ENCODE results near the gene TMEM218. TPM values are rescaled to one million over a fixed set of nuclear protein-coding genes. Genes with fewer than 3 reads are reported as not detected.

The TMEM218 gene
- total and polyA plus RNA-seq, 2 donors (not counting 3 experiments of a cell fraction or from before 2014, with no cell fraction given) = 23.8 to 45.1 TPM

DNA sequence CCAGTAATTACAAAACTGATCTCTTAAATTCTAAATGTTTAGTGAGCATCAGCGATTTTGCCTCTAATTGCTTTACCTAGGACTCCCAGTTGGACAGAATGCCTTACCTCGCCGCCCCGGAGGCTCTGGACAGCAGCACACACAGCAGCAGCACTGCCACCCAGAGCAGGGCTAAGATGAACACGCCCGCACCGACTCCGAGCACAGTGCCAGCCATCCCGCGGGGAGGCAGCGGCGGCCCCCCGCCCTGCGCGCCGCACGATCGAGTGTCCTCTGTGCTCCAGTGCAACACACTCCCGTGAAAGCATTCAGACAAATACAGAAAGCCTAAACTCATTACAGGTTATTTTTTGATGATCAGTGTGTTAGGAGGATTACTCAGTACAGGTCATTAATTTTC is 9.4 kb downstream of the TMEM218 start:
- no TSS peak for BruUV-seq (replicated peaks)
- no peaks in the 10 kb centered on the region for H3K79me2 ChIP-seq (ENCODE audit: control insufficient read depth, insufficient read depth, low read length)
- no peak overlapping the region for H2AFZ ChIP-seq (ENCODE audit: low read depth, low read length)
- no peaks in the 10 kb centered on the region for H3K4me1 ChIP-seq (ENCODE audit: control insufficient read depth, extremely low read depth, insufficient read depth, low read length)
- H3K27me3 ChIP-seq (ENCODE audit: control insufficient read depth in 2 of 2, insufficient read depth in 2 of 2, low read length in 2 of 2) = no peaks in the 10 kb centered on the region
- H3K4me3 ChIP-seq (replicated peaks in 1 of 3; ENCODE audit: insufficient read depth in 1 of 3, low read depth in 1 of 3, low read length in 3 of 3) = no peak overlapping the region
- ChIA-PET CTCF (no interaction called here), POLR2A (no interaction called here)
- H3K9ac ChIP-seq (replicated peaks; ENCODE audit: extremely low read depth, insufficient read depth, low read length) = no peak overlapping the region
- TF ChIP-seq JUN (IDR thresholded peaks at IDR 0.05; ENCODE audit: borderline replicate concordance, insufficient read depth, insufficient read length, low read depth) = no peak
- TF ChIP-seq, protein P1, sequence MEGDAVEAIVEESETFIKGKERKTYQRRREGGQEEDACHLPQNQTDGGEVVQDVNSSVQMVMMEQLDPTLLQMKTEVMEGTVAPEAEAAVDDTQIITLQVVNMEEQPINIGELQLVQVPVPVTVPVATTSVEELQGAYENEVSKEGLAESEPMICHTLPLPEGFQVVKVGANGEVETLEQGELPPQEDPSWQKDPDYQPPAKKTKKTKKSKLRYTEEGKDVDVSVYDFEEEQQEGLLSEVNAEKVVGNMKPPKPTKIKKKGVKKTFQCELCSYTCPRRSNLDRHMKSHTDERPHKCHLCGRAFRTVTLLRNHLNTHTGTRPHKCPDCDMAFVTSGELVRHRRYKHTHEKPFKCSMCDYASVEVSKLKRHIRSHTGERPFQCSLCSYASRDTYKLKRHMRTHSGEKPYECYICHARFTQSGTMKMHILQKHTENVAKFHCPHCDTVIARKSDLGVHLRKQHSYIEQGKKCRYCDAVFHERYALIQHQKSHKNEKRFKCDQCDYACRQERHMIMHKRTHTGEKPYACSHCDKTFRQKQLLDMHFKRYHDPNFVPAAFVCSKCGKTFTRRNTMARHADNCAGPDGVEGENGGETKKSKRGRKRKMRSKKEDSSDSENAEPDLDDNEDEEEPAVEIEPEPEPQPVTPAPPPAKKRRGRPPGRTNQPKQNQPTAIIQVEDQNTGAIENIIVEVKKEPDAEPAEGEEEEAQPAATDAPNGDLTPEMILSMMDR (IDR thresholded peaks at IDR 0.05; ENCODE audit: extremely low read depth in 1 of 2, insufficient read depth in 1 of 2, low read depth in 1 of 2, low read length in 2 of 2) = no peak
- no peak for TF ChIP-seq GATA2 (IDR thresholded peaks at IDR 0.05; ENCODE audit: insufficient read depth, insufficient read length, low read depth, low read length)
- no peak for TF ChIP-seq MYC (IDR thresholded peaks at IDR 0.05; ENCODE audit: low read depth, low read length)
- H3K36me3 ChIP-seq (ENCODE audit: control insufficient read depth in 2 of 2, extremely low read depth in 1 of 2, insufficient read depth in 2 of 2, low read length in 2 of 2) = peaks cover 0 to 5% of the 10 kb centered on the region in 2 experiments
- H3K9me3 ChIP-seq (replicated peaks; ENCODE audit: control insufficient read depth, insufficient read depth, low read length) = no peaks in the 10 kb centered on the region
- no peak overlapping the region for H3K4me2 ChIP-seq (ENCODE audit: insufficient read depth, low read length)
- intact Hi-C loops (cut with micrococcal nuclease) = no loop called here
- dilution Hi-C loops (cut with MboI; ENCODE audit: extremely low pct_ligation_motif_present, low sequenced_read_pairs) = no loop called here
- H4K20me1 ChIP-seq (replicated peaks; ENCODE audit: control insufficient read depth, extremely low read depth, insufficient read depth, low read length) = no peaks in the 10 kb centered on the region
- no peak for FAIRE-seq
- H3K9me1 ChIP-seq (replicated peaks; ENCODE audit: control insufficient read depth, extremely low read depth, insufficient read depth, low read length) = no peaks in the 10 kb centered on the region
- no peak for DNase-seq (ENCODE audit: low read depth, low spot score)
- no peak overlapping the region for H3K27ac ChIP-seq (ENCODE audit: insufficient read depth, low read depth, low read length)

DNA sequence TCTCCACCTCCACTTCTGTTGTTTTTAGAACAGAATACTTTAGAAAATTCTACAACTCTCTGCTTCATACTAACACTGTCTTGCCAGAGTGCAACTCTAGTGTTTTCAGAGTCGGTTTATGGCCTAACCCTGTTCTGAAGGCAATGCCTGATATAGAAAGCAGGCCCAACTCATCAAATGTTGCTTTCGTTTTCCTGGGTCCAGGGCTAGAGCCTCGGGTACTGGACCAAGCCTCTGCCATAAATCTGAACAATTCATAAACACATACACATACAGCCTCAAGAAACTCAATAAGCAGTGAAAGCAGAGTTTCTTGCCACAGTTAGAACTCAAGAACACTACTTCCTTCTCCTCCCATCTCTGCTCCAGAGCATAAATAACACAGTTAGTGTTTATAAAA is 9.8 kb downstream of the TMEM218 start:
- DNase-seq (ENCODE audit: low read depth, low spot score) (no peak), FAIRE-seq (no peak)
- no peak overlapping the region for H3K9ac ChIP-seq (replicated peaks; ENCODE audit: extremely low read depth, insufficient read depth, low read length)
- POLR2A ChIA-PET = no interaction called here
- H3K9me3 ChIP-seq (replicated peaks; ENCODE audit: control insufficient read depth, insufficient read depth, low read length) = no peaks in the 10 kb centered on the region
- H3K9me1 ChIP-seq (replicated peaks; ENCODE audit: control insufficient read depth, extremely low read depth, insufficient read depth, low read length) = no peaks in the 10 kb centered on the region
- peaks cover 0 to 5% of the 10 kb centered on the region in 2 experiments for H3K36me3 ChIP-seq (ENCODE audit: control insufficient read depth in 2 of 2, extremely low read depth in 1 of 2, insufficient read depth in 2 of 2, low read length in 2 of 2)
- TF ChIP-seq POLR2AphosphoS5 (IDR thresholded peaks at IDR 0.05; ENCODE audit: insufficient read depth, low read depth, low read length) = no peak
- TF ChIP-seq MYC (IDR thresholded peaks at IDR 0.05; ENCODE audit: low read depth, low read length) = no peak
- no peak for TF ChIP-seq POLR2A (IDR thresholded peaks at IDR 0.05; ENCODE audit: low read depth, low read length)
- H3K4me2 ChIP-seq (ENCODE audit: insufficient read depth, low read length) = no peak overlapping the region
- intact Hi-C loops (cut with micrococcal nuclease) = no loop called here
- H3K79me2 ChIP-seq (ENCODE audit: control insufficient read depth, insufficient read depth, low read length) = no peaks in the 10 kb centered on the region
- no peaks in the 10 kb centered on the region for H4K20me1 ChIP-seq (replicated peaks; ENCODE audit: control insufficient read depth, extremely low read depth, insufficient read depth, low read length)
- no TSS peak for BruUV-seq (replicated peaks)
- no peaks in the 10 kb centered on the region for H3K27me3 ChIP-seq (ENCODE audit: control insufficient read depth in 2 of 2, insufficient read depth in 2 of 2, low read length in 2 of 2)
- no peak overlapping the region for H2AFZ ChIP-seq (ENCODE audit: low read depth, low read length)
- CTCF ChIA-PET = no interaction called here
- no peak overlapping the region for H3K4me3 ChIP-seq (replicated peaks in 1 of 3; ENCODE audit: insufficient read depth in 1 of 3, low read depth in 1 of 3, low read length in 3 of 3)
- H3K27ac ChIP-seq (ENCODE audit: insufficient read depth, low read depth, low read length) = no peak overlapping the region
- H3K4me1 ChIP-seq (ENCODE audit: control insufficient read depth, extremely low read depth, insufficient read depth, low read length) = no peaks in the 10 kb centered on the region
- dilution Hi-C loops (cut with MboI; ENCODE audit: extremely low pct_ligation_motif_present, low sequenced_read_pairs) = no loop called here
